Activated CD4-positive, CD25-positive, alpha-beta regulatory T cell treated with anti-CD3 and anti-CD28 coated beads, Interleukin-2, amount 50 U/mL, for 16 hours (primary cell): ENCODE measurements around the gene CALML3.

Experiments
- DNase-seq: peaks from one replicate; pipeline ENCODE4 v3.0.0-alpha.2; 2020; ENCODE audit warnings: low read depth, low spot score

Gene CALML3

GRCh38 chr10:5525561-5526341 is 990 bp downstream of the CALML3 start:
- DNase-seq = no peak

- no peak for DNase-seq
These were observed 2.0 kb downstream of the CALML3 start for GRCh38 chr10:5526691-5527331.

GRCh38 chr10:5527332-5528200 is 2.8 kb downstream of the CALML3 start:
- no peak for DNase-seq

- DNase-seq = no peak
These were observed 4.4 kb downstream of the CALML3 start for GRCh38 chr10:5528989-5529701.

- DNase-seq = no peak
These were observed 5.1 kb downstream of the CALML3 start for GRCh38 chr10:5529702-5530411.

GRCh38 chr10:5530412-5530806 is 5.6 kb downstream of the CALML3 start:
- DNase-seq = no peak

- no peak for DNase-seq
These were observed 6.2 kb downstream of the CALML3 start for GRCh38 chr10:5530846-5531557.

- DNase-seq = no peak
These were observed 7.0 kb downstream of the CALML3 start for GRCh38 chr10:5531558-5532306.

GRCh38 chr10:5532307-5532605 is 7.5 kb downstream of the CALML3 start:
- DNase-seq = no peak

DNA sequence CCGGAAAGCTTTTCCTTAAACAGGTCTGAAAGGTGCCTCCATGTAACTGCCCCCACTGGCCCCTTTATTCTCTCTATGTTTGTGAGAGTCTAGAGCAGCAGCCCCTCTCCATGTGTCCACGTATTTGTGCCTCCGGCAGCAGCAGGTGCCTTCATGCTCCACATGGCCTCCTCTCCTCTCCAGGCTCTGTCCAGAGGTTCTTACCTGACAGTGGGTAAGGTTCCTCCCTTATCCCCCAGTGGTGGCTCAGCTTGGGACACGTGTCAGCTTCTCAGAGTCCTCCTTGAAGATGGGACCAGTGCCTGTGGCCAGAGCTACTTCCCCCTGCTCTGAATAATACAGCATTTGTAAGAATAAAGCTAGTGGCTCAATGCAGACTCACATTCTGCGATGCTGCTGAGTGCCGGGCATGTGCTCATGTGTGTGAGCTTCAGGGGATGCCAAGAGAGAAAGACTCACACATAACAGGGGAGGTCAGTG is 7.9 kb downstream of the CALML3 start:
- no peak for DNase-seq

GRCh38 chr10:5533098-5533731 is 8.5 kb downstream of the CALML3 start:
- DNase-seq = no peak

GRCh38 chr10:5534051-5534821 is 9.5 kb downstream of the CALML3 start:
- DNase-seq = no peak

DNA sequence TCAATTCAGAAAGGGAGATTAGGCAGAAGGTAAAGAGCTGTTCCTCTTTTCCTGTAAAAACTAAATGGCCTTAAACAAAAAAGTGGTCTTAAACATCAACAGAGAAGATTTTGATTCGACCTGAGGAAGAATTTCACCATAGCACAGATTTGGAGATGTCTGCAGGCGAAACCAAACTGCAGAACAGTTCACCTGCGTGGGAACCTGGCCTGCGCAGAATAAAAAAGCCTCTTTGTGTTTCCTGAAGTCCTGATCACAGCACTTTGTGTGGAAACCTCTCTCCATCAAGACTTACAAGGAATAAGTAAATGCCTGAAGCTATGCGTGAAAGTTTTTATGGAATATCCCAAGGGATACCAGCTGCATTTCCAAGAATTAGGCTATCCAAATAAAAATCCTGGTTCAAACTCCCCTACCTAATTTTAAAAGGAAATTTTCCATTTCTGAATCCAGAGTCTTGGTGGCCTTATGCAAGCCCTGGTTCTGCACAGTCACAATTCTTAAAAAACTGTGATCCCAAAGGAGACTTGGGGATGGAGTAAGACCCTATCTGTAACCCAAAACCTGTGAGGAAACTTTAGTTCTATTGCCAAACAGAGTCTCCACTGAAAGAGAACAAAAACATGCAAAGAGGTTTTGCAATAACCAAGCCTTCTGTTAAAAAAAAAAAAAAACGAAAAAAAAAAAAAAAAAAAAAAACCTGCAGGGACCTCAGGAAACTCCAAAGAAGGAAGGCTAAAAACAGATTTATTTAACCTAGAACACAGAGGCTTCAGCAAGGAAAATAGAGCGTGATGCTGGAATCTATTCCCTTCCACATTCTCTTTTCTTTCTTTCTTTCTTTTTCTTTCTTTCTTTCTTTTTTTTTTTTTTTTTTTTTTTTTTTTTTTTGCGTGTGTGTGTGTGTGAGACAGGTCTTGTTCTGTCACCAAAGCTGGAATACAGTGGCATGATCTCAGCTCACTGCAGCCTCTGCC is 10.4 kb downstream of the CALML3 start:
- DNase-seq = no peak

DNA sequence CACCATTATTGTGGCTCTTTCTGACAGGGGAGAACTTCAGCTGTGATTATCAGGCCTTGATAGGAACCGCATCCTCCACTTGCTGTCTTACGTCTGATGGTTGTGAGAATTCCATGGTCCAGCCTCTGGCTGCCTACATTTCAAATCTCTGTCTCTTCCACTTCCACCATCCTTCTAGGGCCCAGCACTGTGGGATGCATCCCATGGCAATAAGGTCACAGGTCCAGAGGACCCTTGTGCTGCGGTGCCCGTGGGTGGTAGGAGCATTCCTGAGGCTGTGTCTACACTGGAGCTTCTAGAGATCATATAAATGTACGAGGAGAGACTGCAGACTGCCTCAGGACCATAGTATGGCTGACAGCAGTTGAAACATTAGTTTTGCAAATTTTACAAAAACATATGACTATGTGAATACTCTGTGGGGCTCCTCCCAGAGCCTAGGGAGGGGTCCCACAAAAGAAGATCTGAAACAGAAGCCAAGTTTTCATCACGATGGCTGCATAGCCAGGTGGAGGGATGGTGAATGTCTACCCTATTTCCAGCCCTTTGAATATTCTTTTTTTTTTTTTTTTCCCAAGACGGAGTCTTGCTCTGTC is 11.8 kb downstream of the CALML3 start:
- DNase-seq = no peak

DNA sequence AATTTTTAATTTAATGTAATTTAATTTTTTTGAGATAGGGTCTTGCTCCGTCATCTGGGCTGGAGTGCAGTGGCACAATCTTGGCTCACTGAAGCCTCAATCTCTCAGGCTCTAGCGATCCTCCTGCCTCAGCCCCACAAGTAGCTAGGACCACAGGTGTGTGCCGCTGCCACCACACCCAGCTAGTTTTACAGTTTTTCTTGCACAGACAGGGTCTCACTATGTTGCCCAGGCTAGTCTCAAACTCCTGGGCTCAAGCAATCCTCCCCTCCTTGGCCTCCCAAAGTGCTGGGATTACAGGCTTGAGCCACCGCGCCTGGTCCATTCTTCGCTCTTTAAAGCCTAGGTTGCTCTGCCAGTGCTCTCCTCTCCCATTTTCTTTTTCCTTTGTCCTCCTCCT is 12.9 kb downstream of the CALML3 start:
- DNase-seq = no peak

- no peak for DNase-seq
These were observed 13.7 kb downstream of the CALML3 start for GRCh38 chr10:5538446-5538845.
